PC-9 (cell line): ENCODE data around the gene MS4A10. TPM values are rescaled to one million over a fixed set of nuclear protein-coding genes. Genes with fewer than 3 reads are reported as not detected.
A peak's percentile ranks its signal among the peaks of the same experiment; 100 is the strongest.

Source experiments
- BruUV-seq: library from RNA; stranded (reverse); fragments of 400-500 nt; replicated peaks from 2 replicates; lab custom pipeline; 2021; lab: Mats Ljungman, UMichigan
- CTCF ChIA-PET: fragments of 300-600 bp; sonication (Branson Sonifier 250); formaldehyde crosslinking; loops from one replicate; lab custom pipeline; 2022; ENCODE audit warnings: antibody characterized with exemption; lab: Charles Lee
- POLR2A ChIA-PET: fragments of 300-600 bp; sonication (Branson Sonifier 250); formaldehyde crosslinking; loops from one replicate; lab custom pipeline; 2022; ENCODE audit warnings: antibody characterized with exemption; ENCODE audit not compliant: unreplicated experiment; lab: Charles Lee
- DNase-seq, 2 experiments: peaks; one replicate each; pipeline versions ENCODE4 v3.0.0 to v3.0.0-alpha.2; 2015 to 2022; ENCODE audit warnings: mixed read lengths in 1 of 2
- H2AFZ ChIP-seq: fragments of 200-600 bp; sonication (generic); 2 replicates; pipeline ENCODE4 v1.8.1; 2017; ENCODE audit warnings: antibody characterized with exemption
- H3F3A ChIP-seq: fragments of 200-600 bp; sonication (generic); 2 replicates; pipeline ENCODE4 v1.8.1; 2017; ENCODE audit warnings: antibody characterized with exemption, mild to moderate bottlenecking, low read depth; ENCODE audit not compliant: insufficient read depth
- H3K27ac ChIP-seq: fragments of 200-600 bp; sonication (generic); 2 replicates; pipeline ENCODE4 v1.6.1; 2016; ENCODE audit warnings: mixed run types
- H3K27me3 ChIP-seq: fragments of 200-600 bp; sonication (generic); 2 replicates; pipeline ENCODE4 v1.6.1; 2016; ENCODE audit warnings: low read depth, mixed run types; ENCODE audit not compliant: insufficient read depth
- H3K36me3 ChIP-seq: fragments of 200-600 bp; sonication (generic); 2 replicates; pipeline ENCODE4 v1.6.1; 2016; ENCODE audit warnings: low read depth, mixed run types
- H3K4me1 ChIP-seq: fragments of 200-600 bp; sonication (generic); replicated peaks from 2 replicates; pipeline ENCODE4 v1.6.1; 2016; ENCODE audit warnings: mixed run types; ENCODE audit not compliant: insufficient read depth
- H3K4me2 ChIP-seq: fragments of 200-600 bp; sonication (generic); 2 replicates; pipeline ENCODE4 v1.6.1; 2017; ENCODE audit warnings: mixed run types
- H3K4me3 ChIP-seq: fragments of 200-600 bp; sonication (generic); 2 replicates; pipeline ENCODE4 v1.6.1; 2016; ENCODE audit warnings: mixed run types
- H3K79me2 ChIP-seq: fragments of 200-600 bp; sonication (generic); 2 replicates; pipeline ENCODE4 v1.6.1; 2017; ENCODE audit warnings: low read depth, mixed run types
- H3K9me2 ChIP-seq: fragments of 200-600 bp; sonication (generic); 2 replicates; pipeline ENCODE4 v1.8.1; 2017; ENCODE audit warnings: mild to moderate bottlenecking; ENCODE audit not compliant: insufficient read depth
- H3K9me3 ChIP-seq: fragments of 200-600 bp; sonication (generic); 2 replicates; pipeline ENCODE4 v1.8.1; 2016; ENCODE audit warnings: low read depth; ENCODE audit not compliant: insufficient read depth
- H4K20me1 ChIP-seq: fragments of 200-600 bp; sonication (generic); 2 replicates; pipeline ENCODE4 v1.8.1; 2017; ENCODE audit not compliant: insufficient read depth
- EZH2 ChIP-seq: fragments of 200-600 bp; sonication (generic); IDR thresholded peaks from 2 replicates; pipeline ENCODE4 v1.8.0; 2017; ENCODE audit warnings: antibody characterized with exemption, low read depth
- intact Hi-C: fragments of 100-400 bp; cut with micrococcal nuclease; formaldehyde crosslinking; loops from one replicate; pipeline ENCODE4 v1.10.0; 2022; ENCODE audit not compliant: unreplicated experiment
- total RNA-seq: library from RNA; stranded (reverse); gene quantifications from 2 replicates; pipeline ENCODE4 v1.2.3, GENCODE V29; 2021
- TF ChIP-seq, protein P1 (sequence below): fragments of 200-600 bp; sonication (generic); conservative IDR thresholded peaks from 2 replicates; pipeline ENCODE4 v1.6.1; 2017; ENCODE audit warnings: mixed run types, antibody characterized with exemption, mild to moderate bottlenecking, moderate library complexity

Gene MS4A10
- total RNA-seq, 1 experiment from 2014 or later = not detected

DNA sequence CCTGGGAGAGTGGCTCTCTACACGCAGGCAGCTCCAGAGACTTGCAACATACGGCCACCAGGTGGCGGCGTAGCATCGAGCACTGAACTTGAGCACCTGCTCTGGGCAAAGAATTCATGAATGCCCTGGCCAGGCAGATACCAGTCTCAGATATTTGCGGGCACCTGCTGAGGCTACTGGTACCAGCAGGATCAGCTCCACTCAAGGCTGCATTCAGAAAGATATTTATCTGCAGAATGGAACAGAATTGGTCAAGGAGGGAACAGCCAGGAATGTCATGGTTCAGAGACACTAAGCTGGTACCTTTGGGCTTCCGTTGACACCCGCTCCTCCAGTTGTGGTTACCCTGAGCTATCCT is 46.0 kb downstream of the MS4A10 start:
- no peak overlapping the region for H3K27ac ChIP-seq
- H3K27me3 ChIP-seq = peaks cover 17% of the 10 kb centered on the region; the same call in 1 of the 2 replicates
- POLR2A ChIA-PET = interaction anchor here (0.6 kb wide), 2 partner anchors 15 to 531 kb away, joined by 3 to 8 read pairs; partner anchors contain the start of genes CYB561A3 and TMEM138
- no peaks in the 10 kb centered on the region for H3K36me3 ChIP-seq
- no TSS peak for BruUV-seq
- intact Hi-C loops = loop anchor here (1.0 to 5.0 kb wide), 7 partner anchors 54 to 554 kb away; no protein-coding TSS in a partner anchor
- no peaks in the 10 kb centered on the region for H3K79me2 ChIP-seq
- H2AFZ ChIP-seq = no peak overlapping the region
- H3K4me1 ChIP-seq = 0 out of 2 replicates have a peak, but pooled peaks cover 3% of the 10 kb centered on the region
- CTCF ChIA-PET = interaction anchor here (0.5 to 2.2 kb wide), 6 partner anchors 8 to 356 kb away, joined by 3 to 21 read pairs (median 6); no protein-coding TSS in a partner anchor
- no peaks in the 10 kb centered on the region for H3K9me2 ChIP-seq
- H3K4me2 ChIP-seq = peak overlapping the region; percentile 34; the same call in 1 of the 2 replicates
- no peaks in the 10 kb centered on the region for H3K9me3 ChIP-seq
- 0 out of 2 replicates have a peak, but pooled peaks cover 3% of the 10 kb centered on the region for H4K20me1 ChIP-seq
- H3F3A ChIP-seq = peaks cover 10% of the 10 kb centered on the region; the same call in 1 of the 2 replicates
- TF ChIP-seq, protein P1, sequence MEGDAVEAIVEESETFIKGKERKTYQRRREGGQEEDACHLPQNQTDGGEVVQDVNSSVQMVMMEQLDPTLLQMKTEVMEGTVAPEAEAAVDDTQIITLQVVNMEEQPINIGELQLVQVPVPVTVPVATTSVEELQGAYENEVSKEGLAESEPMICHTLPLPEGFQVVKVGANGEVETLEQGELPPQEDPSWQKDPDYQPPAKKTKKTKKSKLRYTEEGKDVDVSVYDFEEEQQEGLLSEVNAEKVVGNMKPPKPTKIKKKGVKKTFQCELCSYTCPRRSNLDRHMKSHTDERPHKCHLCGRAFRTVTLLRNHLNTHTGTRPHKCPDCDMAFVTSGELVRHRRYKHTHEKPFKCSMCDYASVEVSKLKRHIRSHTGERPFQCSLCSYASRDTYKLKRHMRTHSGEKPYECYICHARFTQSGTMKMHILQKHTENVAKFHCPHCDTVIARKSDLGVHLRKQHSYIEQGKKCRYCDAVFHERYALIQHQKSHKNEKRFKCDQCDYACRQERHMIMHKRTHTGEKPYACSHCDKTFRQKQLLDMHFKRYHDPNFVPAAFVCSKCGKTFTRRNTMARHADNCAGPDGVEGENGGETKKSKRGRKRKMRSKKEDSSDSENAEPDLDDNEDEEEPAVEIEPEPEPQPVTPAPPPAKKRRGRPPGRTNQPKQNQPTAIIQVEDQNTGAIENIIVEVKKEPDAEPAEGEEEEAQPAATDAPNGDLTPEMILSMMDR = peak; percentile 99
- no peak for TF ChIP-seq EZH2
- no peak overlapping the region for H3K4me3 ChIP-seq
- DNase-seq = peak; percentile 74 to 88

- ChIA-PET POLR2A (interaction anchor here (0.6 kb wide), 1 partner anchor 15 kb away, joined by 3 read pairs; no protein-coding TSS in a partner anchor), CTCF (interaction anchor here (1.1 to 2.2 kb wide), 4 partner anchors 56 to 356 kb away, joined by 3 to 21 read pairs (median 8); no protein-coding TSS in a partner anchor)
- Histone ChIP-seq H3K9me3 (no peaks in the 10 kb centered on the region), H4K20me1 (0 out of 2 replicates have a peak, but pooled peaks cover 3% of the 10 kb centered on the region), H3K4me1 (0 out of 2 replicates have a peak, but pooled peaks cover 3% of the 10 kb centered on the region), H3K79me2 (no peaks in the 10 kb centered on the region), H3K36me3 (no peaks in the 10 kb centered on the region), H3K27ac (no peak overlapping the region), H3K27me3 (peaks cover 16% of the 10 kb centered on the region; the same call in 1 of the 2 replicates), H3K4me3 (no peak overlapping the region), H2AFZ (no peak overlapping the region), H3K4me2 (no peak overlapping the region), H3K9me2 (no peaks in the 10 kb centered on the region), H3F3A (peaks cover 10% of the 10 kb centered on the region; the same call in 1 of the 2 replicates)
- intact Hi-C loops = loop anchor here (1.0 to 5.0 kb wide), 7 partner anchors 54 to 554 kb away; no protein-coding TSS in a partner anchor
- DNase-seq = peak in 1 of 2 experiments; percentile 68
- no peak for TF ChIP-seq EZH2
- TF ChIP-seq, protein P1 = no peak
- no TSS peak for BruUV-seq
Measured at GRCh38 chr11:60831501-60832079, 46.5 kb downstream of the MS4A10 start.

- Histone ChIP-seq H3K27me3 (no peaks in the 10 kb centered on the region; the same call in 1 of the 2 replicates), H3K4me3 (no peak overlapping the region), H3K9me2 (no peaks in the 10 kb centered on the region), H2AFZ (no peak overlapping the region), H3K36me3 (no peaks in the 10 kb centered on the region), H3K79me2 (no peaks in the 10 kb centered on the region), H3K4me2 (no peak overlapping the region), H3K4me1 (0 out of 2 replicates have a peak, but pooled peaks cover 3% of the 10 kb centered on the region), H3K27ac (no peak overlapping the region), H4K20me1 (0 out of 2 replicates have a peak, but pooled peaks cover 3% of the 10 kb centered on the region), H3F3A (peaks cover 10% of the 10 kb centered on the region; the same call in 1 of the 2 replicates), H3K9me3 (no peaks in the 10 kb centered on the region)
- no peak for TF ChIP-seq EZH2
- TF ChIP-seq, protein P1 = no peak
- CTCF ChIA-PET = interaction anchor here (0.6 kb wide), 1 partner anchor 55 kb away, joined by 3 read pairs; no protein-coding TSS in a partner anchor
- POLR2A ChIA-PET = no interaction called here
- intact Hi-C loops = loop anchor here (5.0 kb wide), 1 partner anchor 58 kb away; no protein-coding TSS in a partner anchor
- DNase-seq = no peak
- no TSS peak for BruUV-seq
Measured at GRCh38 chr11:60834742-60835533, 49.8 kb downstream of the MS4A10 start.
